Measurements from ENCODE around the gene ABHD12B.

The ABHD12B gene

GRCh38 chr14:50871914-50872732 lies at the start of gene ABHD12B:
Gene ABHD12B (plus strand): TSS chr14:50872053. CDS start chr14:50872175, 122 bp downstream.
- DNase-seq (ENCODE audit: low read depth) = no peak

DNA sequence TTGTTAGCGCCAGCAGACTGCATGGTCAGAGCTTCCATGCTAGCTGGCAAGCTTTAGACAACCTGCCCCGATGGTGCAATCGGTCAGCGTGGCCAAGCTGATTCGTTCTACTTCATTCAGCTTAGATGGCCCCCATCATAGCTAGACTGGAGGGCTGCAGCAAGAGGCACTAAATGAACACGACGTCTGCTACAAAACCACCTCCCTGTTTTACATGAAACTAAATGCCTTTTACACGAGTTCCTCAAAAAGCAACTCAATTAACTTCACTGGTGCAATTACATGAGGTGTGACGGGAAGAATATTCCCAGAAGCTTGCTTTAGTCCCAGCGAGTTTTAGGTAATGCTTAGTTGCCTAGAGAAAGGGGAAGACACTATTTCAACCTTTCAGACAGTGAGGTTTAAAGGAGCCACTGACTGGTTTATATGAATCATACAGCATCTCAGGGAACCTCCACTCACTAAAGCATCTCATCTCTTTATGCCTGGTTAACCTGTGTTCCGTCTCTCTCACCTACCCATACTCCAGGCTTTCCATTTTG lies 49.3 kb upstream of the ABHD12B start:
- DNase-seq (ENCODE audit: low read depth) = no peak

DNA sequence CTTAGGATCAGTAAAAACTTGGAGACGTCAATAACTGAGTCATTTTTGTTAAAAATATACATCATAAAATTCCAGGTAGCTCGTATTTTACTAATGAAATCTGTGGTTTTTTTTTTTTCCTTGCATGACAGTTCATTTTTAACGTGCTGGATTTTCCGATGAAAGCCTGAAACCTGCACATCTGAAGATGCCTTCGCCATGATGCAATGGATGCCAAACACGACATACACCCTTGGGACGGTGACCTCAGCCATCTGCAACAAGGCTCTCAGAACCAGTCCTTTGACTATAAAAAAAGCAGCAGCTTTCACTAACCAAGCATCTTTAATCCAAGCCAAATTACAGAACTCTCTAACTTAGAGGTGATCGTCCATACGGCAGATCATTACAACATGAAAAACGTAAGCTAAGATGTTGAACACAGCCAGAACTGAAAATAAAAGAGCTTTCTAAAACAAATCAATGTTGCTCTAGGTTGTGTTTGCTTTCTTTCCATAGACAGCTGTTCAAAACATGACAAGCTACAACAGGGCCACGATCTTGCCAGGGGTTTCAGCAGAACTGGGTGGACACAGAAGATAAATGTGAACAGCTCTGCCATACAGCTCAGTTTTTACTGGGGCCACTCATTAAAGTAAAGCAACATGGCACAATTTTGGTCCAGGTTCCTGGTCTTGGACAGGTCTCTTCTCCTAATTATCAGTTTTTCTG lies 48.6 kb upstream of the ABHD12B start:
- DNase-seq (ENCODE audit: low read depth) = no peak

DNA sequence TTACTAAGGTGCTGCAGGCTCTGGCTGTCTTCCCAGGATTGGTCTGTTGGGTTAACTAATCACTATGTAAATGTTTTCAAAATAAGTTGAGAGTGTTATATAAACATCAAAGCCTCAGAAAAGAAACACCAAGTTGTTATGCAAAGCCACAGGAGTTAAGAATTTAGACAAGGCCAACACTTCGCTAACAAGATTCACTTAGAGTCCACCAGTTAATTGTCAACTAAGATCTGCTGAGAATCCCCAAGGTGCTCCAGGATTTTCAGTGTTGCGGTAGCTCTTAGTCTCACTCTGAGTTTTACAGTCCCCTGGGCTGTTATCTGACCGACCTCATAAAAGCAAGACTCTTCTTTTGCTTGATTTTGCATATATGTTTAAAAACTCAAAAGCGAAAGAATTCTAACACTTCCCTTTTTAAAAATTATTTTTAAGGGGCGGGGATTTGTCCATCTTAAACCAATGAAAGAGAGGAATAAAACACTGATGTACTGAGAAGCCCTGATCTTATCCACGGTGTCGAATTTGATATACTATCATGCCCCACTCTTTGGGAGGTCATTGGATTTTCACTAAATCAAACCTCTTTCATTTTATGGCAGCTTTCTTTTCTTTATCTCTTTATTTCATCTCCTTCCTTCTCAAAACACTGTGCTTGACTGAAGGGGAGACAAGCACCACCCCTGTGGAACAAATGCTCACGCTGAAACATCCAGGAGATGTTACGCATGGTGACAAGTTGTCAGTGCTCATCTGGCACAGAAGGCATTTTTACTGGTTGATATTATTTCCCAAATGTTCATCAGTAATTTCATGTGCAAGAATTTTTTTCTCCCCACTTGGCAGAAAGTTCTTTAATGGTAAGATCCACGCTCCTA lies 47.9 kb upstream of the ABHD12B start:
- DNase-seq (ENCODE audit: low read depth) = no peak

DNA sequence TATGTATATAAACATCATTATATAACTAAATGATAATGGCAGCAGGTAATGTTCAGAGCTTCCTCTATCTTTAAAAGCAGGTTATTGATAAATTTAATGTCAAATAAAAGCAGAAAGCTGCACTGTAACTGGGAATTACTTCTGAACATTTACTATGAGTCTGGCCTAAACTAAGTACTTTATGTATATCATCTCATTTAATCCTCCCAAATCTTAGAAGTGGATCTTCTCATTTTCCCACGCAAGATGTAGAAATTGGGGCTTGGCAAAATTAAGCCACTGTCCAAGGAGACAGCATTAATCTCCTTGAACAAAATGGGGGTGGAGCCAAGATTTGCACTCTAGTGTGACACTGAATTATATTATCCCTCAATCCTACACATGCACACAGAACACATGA lies 46.5 kb upstream of the ABHD12B start:
- no peak for DNase-seq (ENCODE audit: low read depth)

DNA sequence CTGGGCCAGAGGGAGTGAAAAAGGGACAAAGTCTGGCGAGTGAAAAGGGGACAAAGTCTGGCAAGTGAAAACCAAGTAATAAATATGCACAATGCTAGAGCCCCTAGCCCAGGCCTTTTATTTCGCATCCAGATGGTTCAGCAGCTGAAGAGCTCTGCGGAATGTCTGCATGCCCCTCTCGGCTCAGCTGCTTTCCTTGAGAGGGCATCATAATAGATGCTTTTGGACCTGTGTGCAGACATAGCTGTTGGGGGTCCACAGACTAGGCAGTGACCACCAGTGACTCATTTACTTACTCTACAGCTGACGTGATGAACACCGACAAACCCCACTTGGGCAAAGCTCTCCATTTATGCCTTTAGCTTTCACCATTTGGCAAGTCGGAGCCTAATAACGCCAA lies 45.2 kb upstream of the ABHD12B start:
- no peak for DNase-seq (ENCODE audit: low read depth)

- DNase-seq (ENCODE audit: low read depth) = no peak
Measured at GRCh38 chr14:50828721-50829488, 42.9 kb upstream of the ABHD12B start.

- no peak for DNase-seq (ENCODE audit: low read depth)
Measured at GRCh38 chr14:50829489-50830043, 42.3 kb upstream of the ABHD12B start.

GRCh38 chr14:50830044-50830931 lies 41.6 kb upstream of the ABHD12B start:
- DNase-seq (ENCODE audit: low read depth) = peak; percentile 51

DNA sequence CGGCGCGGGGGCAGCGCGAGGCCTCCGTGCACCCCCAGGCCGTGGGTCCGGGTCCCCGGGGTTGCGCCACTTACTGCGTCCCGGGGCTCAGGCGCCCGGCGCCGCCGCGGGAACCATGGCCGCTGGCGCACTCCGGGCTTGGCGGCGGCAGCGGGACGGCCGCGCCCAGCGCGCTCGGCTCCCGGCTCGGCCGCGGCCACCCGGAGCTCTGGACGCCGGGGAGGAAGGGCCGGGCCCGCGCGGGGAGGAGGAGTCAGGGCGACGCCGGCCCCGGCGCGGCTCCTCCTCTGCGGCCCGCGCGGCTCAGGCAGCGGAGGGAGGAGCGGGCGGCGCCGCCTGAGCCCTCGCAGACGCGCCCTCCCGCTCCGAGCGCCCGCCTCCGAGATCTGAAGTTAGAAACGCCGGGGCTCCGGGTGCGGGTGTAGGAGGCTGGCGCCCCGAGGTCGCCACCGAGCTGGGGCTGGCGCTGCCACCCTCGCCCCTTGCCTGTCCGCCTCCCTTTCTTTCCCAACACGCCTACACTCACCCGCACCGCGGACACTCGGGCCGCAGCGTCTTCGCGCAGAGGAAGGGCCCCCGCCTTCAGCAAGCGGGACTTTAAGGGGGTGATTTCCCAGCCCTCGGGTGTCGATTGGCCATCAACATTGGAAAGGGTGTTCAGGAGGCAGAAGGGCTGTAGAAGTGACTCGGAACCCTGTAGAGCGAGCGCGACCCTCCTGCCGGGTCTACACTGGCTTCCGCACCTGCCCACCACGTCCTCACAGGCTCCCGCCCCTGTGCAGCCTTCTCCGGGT lies 40.7 kb upstream of the ABHD12B start, which contains the start of gene NIN:
Gene NIN (minus strand): TSS at position 231 of the 794 bp plus-strand sequence. CDS start 9,106 bp downstream, outside the sequence.
- peak; percentile 64 for DNase-seq (ENCODE audit: low read depth)

DNA sequence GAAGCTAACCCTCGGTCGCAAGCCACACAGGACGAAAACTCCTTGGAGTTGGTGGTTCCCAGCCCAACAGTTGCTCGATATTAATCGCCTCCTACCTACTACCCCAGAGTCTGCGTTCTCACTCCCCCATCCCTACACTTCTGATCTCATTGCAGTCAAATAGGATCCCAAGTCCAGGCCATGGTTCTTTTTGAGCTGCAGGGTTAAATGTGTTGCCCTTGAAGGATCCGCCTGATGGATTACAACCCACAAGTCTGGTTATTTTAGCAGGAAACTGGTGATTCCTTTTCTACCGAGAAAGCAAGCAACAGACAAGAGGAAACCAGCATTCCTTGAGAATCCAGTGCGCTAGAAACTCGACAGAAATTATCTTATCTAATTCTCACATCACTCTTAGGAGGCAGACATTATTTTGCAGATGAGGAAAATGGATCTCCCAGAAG lies 40.1 kb upstream of the ABHD12B start:
- no peak for DNase-seq (ENCODE audit: low read depth)

GRCh38 chr14:50832935-50833630 lies 38.8 kb upstream of the ABHD12B start:
- DNase-seq (ENCODE audit: low read depth) = no peak

DNA sequence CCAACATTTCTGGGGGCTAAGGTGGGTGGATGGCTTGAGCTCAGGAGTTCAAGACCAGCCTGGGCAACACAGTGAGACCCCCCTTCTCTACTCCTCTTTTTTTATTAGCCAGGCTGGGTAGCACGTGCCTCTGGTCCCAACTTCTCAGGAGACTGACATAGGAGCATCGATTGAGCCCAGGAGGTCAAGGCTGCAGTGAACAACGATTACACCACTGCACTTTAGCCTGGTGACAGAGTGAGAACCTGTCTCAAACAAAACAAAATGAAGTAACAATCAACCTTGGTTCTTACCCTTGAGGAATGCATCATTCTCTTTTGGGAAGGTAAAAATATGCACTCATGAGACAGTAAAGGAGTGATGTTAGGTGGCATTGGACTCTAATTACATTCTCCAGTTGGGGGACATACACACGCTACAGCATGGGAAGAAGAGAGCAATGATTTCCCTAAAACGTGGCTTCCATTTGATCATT lies 37.0 kb upstream of the ABHD12B start:
- no peak for DNase-seq (ENCODE audit: low read depth)

DNA sequence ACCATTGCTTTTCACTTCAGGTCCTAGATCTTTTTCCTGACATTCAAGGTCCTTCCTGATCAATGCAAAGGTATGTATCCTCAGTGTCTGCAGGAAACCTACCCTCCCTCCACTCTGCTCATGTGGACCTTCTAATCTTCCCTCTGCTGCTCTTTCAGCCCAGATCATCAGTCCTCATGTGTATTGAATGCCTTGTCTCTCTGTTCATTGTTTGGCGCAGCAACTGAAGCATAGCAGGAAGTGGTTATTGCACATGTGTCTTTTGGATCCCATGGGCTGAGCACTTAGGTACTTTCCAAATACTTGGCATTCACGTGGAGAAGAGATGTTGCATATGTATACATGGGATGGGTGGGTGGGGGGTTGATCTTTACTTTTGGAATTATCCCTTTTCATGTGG lies 36.6 kb upstream of the ABHD12B start:
- DNase-seq (ENCODE audit: low read depth) = no peak

DNA sequence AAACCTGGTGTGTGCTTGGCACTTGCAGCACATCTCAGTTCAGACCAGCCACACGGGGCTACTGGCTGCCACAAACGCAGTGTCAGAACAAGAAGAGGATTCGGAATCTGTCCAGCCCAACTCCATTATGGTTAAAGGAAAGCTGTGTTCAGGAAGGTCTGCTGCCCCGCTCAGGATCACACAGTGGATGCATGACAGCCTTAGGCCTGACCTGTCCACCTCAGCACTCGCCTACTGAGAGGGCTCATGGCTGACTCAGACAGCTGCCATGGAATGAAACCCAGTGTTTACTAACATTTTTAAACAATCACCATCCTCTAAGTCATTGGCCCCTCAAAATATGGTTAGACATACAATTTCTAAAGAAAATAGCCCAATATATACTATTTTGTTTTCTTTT lies 35.3 kb upstream of the ABHD12B start:
- DNase-seq (ENCODE audit: low read depth) = no peak

DNA sequence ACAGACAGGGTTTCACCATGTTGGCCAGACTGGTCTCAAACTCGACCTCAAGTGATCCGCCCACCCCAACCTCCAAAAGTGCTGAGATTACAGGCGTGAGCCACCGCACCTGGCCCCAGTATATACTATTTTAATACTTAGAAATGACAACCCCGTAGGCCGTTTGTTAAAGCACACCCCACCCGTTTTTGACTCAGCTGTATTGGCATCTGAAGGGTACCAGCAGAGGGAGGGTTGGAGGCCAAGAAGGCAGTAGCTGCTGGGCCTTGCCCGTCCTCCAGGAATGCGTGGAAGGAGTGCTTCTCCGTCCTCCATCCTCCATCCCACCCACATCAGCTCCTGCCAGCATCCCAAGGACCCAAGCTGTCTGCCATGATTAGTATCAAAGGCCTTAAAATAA lies 34.6 kb upstream of the ABHD12B start:
- DNase-seq (ENCODE audit: low read depth) = no peak

GRCh38 chr14:50837850-50838470 lies 33.9 kb upstream of the ABHD12B start:
- DNase-seq (ENCODE audit: low read depth) = no peak

GRCh38 chr14:50839048-50839447 lies 32.8 kb upstream of the ABHD12B start:
- DNase-seq (ENCODE audit: low read depth) = no peak
